GM18868 (cell line): ENCODE measurements around the gene RFC4.
"Not testable (repeated sequence)": the region's sequence is repeated elsewhere in the genome, so short reads cannot be mapped to it uniquely, and the experiment has no call there.

Source experiments
- ATAC-seq: cut with Tn5 transposase; IDR thresholded peaks from one replicate; pipeline ENCODE4 v1.9.1; 2021; ENCODE audit warnings: mild to moderate bottlenecking, moderate library complexity; ENCODE audit not compliant: unreplicated experiment

Gene RFC4

DNA sequence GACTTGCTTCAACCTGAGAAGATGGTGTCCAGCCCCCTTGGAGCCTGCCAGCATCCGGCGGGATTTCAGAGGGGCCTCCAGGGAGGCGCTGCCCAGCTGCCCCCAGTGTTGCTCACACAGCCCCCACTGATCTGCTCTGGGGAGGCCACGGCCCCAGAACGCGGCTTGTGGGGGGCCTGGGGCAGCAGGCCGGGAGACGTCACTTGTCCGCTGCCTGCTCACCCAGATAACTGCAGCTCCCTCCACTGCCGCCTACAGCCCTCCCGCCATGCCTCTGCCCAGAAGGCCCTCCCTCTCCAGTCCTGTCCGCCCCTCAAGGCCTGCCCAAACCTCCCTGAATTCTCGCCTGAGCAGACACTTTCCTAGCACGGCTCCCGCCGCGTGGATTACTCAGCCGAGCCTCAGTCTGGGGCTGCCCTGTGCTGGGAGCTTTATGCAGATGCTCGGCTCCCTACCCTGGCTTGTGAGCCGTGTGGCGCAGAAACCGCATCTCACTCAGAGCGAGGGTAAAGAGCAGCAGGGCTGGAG lies 19.1 kb upstream of the RFC4 start:
- no peak for ATAC-seq

DNA sequence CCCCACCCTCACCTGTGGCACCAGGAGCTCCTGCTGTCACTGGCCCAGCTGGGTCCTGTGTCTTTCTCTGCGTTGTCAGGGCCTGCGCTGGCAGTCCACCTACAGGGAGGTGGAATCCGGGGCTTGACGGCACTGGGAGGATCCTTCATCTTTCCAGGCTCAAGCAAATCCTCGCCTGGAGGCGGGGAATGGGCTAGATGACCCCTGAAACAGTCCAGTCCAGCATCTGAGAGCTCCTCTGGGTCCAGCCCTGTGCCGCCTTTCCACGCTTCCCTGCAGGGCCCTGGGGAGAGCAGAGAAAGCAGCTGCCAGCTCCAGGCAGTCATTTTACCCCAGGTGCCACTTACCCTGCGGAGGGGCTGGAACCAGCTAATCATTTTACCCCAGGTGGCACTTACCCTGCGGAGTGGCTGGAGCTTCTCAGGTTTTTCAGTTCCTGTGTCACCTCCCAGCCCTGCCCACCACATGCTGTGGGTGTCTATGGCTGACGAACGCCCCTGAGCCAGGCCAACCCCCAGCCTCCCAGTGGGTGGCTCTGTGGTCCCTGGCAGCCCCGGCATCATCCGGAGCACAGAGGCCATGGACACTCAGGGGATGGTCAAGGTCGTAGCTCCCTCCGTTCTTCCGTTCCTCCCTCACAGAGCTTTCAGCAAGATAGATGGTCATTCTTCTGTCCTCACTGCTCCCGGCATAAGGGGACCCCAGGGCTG lies 18.3 kb upstream of the RFC4 start:
- ATAC-seq, result no peak

DNA sequence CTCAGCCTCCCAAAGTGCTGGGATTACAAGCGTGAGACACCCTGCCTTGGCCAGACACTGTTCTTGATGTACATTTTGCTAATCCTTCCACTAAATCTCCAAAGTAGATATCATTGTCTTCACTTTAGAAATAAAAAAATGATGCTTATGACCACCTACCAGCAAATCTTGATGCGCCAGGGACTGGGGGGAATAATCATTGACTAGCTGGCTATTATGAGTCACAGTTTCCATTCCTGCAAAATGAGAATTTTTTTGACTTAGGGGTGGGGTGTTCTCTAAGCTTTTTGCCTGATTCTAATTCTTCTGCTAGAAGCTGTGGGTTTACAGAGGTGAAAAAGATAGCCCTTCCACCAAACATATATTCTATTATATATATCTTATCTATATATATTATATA lies 17.1 kb upstream of the RFC4 start:
- ATAC-seq, result no peak

GRCh38 chr3:186822388-186822759 lies 16.1 kb upstream of the RFC4 start:
- not testable (repeated sequence) for ATAC-seq

DNA sequence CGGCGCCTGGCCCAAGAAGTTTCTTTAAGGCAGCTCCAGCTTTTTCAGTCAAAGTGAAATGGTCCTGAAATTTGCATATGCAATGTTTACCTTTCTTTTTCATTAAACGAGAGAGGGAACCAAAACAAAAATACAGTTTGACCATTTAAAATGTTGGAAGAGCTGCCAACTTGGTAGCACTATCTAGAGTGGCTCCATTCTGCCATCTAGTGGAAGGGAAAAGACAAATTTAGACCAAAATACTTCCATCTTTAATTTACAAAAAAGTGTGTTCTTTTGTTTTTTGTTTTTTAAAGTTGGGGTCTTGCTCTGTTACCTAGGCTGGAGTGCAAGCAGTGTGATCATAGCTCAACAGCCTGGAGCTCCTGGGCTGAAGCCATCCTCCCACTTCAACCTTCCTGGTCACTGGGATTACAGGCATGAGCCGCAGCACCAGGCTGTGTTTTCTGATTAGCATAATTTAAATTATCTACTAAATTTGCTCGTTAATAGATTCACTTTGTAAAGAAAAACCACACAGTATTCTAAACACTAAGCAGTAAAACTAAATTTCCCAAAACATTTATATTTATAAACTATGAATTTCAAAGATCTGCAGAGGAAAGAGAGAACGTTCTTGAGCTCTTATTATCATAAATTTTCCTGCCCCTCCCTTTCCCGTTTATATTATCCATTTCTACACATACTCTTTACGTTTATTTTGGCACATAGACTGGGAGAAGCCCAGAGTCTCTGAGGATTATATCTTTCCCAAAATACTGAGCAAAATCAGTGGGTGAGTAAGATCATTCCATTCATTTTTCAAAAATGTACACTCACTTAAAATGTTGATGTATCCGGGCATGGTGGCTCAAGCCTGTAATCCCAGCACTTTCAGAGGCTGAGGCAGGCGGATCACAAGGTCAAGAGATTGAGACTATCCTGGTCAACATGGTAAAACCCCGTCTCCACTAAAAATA lies 15.4 kb upstream of the RFC4 start:
- ATAC-seq, result no peak

DNA sequence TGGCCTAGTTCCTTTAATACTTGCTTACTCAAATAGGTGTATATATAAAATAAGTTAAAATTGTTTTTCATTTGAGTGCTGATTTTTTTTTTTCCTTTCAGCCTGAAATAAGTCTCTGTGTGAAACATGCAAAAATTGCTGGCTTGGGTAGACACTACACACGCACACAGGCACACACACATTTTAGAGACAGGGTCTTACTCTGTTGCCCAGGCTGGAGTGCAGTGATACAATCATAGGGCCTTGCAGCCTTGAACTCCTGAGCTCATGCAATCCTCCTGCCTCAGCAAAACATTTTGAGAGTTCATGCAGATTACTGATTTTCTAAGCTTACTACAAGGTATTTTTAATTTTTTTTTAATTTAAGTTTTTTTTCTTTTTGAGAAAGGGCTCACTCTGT lies 12.7 kb upstream of the RFC4 start:
- no peak for ATAC-seq

- no peak for ATAC-seq
Observed at GRCh38 chr3:186818516-186818915, 12.2 kb upstream of the RFC4 start.

GRCh38 chr3:186815435-186815834 lies 9.2 kb upstream of the RFC4 start:
- ATAC-seq, result no peak

- no peak for ATAC-seq
Observed at GRCh38 chr3:186814100-186814499, 7.8 kb upstream of the RFC4 start.

DNA sequence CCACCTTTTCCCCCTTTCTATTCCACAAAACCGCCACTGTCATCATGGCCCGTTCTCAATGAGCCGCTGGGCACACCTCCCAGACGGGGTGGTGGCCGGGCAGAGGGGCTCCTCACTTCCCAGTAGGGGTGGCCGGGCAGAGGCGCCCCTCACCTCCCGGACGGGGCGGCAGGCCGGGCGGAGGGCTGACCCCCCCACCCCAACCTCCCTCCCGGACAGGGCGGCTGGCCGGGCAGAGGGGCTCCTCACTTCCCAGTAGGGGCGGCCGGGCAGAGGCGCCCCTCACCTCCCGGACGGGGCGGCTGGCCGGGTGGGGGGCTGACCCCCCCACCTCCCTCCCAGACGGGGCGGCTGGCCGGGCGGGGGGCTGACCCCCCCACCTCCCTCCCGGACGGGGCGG lies 5.0 kb upstream of the RFC4 start:
- ATAC-seq, result not testable (repeated sequence)

DNA sequence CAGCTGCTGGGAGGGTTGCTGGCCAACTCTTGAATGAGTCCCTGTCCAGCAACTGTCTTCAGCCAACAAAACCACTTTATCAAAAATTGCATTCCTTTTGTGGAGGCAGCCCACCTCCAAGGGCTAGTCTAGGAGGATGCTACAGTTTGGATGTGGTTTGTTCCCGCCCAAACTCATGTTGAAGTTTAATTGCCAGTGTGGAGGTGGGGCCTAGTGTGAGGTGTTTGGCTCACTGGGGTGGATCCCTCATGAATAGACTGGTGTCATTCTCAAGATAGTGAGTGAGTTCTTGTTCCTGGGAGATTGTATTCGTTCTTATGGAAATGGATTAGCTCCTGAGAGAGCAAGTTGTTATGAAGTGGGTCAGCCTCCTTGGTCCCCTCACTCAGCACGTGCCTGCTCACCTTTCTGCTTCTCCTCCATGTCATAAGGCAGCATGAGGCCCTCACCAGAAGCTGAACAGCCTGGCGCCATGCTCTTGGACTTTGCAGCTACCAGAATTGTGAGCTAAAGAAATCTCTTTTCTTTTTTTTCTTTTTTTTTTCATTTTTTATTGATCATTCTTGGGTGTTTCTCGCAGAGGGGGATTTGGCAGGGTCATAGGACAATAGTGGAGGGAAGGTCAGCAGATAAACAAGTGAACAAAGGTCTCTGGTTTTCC lies 4.2 kb upstream of the RFC4 start:
- ATAC-seq, result no peak

DNA sequence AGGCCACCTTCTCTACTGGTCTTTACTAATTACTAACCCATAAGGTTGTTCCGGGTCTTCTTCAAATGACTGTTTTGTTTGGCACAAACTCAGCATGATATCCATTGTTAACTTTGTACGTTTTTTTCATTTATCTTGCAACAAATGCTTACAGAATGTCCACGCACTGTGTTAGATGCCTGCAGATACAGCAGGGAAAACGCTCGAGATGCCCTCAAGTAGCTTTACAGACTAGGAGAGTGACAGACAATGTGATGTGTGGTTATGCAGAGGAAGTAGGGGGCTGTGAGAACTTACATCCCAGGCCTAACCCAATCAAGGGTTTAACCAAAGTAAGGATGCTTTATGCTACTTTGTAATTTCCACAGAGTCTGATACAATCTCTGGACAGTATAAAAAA lies 949 bp upstream of the RFC4 start:
- ATAC-seq, result no peak

DNA sequence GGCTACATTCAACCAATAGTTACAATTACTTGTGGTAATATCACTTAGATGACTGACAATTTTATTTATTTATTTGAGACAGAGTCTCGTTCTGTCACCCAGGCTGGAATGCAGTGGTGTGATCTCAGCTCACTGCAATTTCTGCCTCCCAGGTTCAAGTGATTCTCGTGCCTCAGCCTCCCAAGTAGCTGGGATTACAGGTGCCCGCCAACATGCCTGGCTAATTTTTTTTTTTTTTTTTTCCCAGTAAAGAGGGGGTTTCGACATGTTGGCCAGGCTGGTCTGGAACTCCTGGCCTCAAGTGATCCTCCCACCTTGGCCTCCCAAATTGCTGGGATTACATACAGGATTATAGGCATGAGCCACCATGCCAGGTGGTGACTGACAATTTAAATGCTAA lies 2.8 kb downstream of the RFC4 start:
- ATAC-seq, result not testable (repeated sequence)

DNA sequence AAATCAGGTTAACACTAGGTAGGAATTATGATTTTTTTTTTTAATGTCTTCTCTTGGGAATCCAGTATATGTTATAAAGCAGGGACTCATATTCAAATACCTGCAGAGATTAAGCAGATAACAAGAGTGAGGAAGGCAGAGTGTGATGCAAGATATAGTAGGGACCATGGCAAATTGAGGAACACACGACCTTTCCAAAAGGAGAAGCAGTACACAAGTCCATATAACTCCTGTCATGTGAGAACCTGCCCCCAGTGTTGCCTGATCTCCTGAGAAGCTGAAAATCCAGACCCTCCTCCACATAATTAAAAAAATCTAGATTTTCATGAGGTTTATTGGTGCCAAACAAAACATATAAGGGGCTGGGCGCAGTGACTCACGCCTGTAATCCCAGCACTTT lies 3.6 kb downstream of the RFC4 start:
- ATAC-seq, result no peak

DNA sequence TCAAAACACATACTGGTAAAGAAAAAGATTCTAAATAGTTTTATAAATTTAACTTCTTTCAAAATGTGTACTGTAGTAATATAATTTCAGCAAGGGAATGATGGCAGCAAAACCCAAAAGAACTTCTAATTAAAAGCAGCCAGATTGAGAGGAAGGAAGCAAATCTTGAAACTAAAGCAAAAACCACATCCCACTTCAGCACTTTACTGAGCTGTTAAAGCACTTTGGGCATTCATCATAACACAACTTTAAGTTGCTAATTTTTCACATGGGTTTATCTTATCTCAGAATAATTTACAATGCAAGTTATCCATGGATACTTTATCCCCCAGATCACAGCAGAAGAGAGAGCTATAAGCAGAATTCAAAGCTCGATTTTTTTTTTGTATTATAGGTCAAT lies 6.0 kb downstream of the RFC4 start:
- no peak for ATAC-seq

DNA sequence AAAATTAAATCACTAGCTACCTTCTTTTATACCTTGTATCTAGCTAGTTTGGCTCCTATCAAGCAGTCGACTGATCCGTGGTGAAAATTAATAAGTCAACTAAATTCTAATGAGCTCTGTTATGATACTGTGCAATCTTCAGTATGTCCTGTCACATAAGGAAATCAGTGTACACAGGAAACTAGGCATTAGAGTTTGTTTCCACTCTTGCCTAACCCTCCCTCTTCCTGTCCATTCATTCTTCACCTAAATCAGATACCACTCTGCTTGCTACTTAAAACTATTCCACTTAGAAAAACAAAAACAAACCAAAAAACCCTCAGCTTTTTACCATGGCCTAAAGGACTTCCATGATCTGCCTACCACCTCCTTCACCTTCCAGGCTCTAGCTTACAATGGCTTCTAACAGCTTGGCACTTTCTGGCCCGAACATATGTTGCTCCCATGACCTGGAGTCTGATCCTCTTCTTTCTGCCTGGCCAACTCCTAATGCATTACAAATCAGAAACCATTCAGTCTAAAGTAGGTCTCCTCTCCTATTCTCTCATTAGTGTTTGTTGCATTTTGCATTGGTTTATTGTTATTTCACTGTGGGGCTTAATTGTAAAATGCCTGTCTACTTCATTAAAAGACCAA lies 7.9 kb downstream of the RFC4 start:
- no peak for ATAC-seq

GRCh38 chr3:186790261-186790981 lies 15.9 kb downstream of the RFC4 start:
- no peak for ATAC-seq

- no peak for ATAC-seq
Observed at GRCh38 chr3:186789554-186790260, 16.6 kb downstream of the RFC4 start.

GRCh38 chr3:186788482-186789370 lies 17.6 kb downstream of the RFC4 start:
- no peak for ATAC-seq
